HepG2 (cell line): ENCODE measurements around the gene NDUFB10. TPM values are rescaled to one million over a fixed set of nuclear protein-coding genes. Genes with fewer than 3 reads are reported as not detected.

Experiments
- ARID4A ChIP-seq: sonication (generic); formaldehyde crosslinking; IDR thresholded peaks from 2 replicates; pipeline ENCODE4 v1.5.0; 2020; ENCODE audit warnings: mild to moderate bottlenecking, missing genetic modification reagents, borderline replicate concordance
- ASH2L ChIP-seq: fragments of 300-600, 200-600 bp; sonication (generic); IDR thresholded peaks from 2 replicates; pipeline ENCODE4 v1.7.0; 2017; ENCODE audit warnings: low read depth, mild to moderate bottlenecking, moderate library complexity, mixed read lengths, low read length; ENCODE audit not compliant: insufficient read length
- ATF5 ChIP-seq: sonication (generic); formaldehyde crosslinking; IDR thresholded peaks from 2 replicates; pipeline ENCODE4 v1.4.0; 2020; ENCODE audit warnings: mild to moderate bottlenecking, low read depth, missing genetic modification reagents
- CBX2 ChIP-seq, 2 experiments: fragments of 200-600 bp in 1 of 2; sonication (generic); formaldehyde crosslinking in 1 of 2; IDR thresholded peaks; 2 replicates each; pipeline versions ENCODE4 v1.7.0 to v1.8.1; 2018 to 2022; ENCODE audit warnings: low read depth in 2 of 2, low read length in 1 of 2, mild to moderate bottlenecking in 1 of 2, missing genetic modification reagents in 1 of 2
- CCDC6 ChIP-seq: sonication (generic); formaldehyde crosslinking; IDR thresholded peaks from 2 replicates; pipeline ENCODE4 v1.8.1; 2022; ENCODE audit warnings: mild to moderate bottlenecking, missing genetic modification reagents, moderate library complexity
- DMAP1 ChIP-seq: IDR thresholded peaks from 2 replicates; pipeline ENCODE4 v1.6.1; 2016
- DNMT1 ChIP-seq: sonication (generic); formaldehyde crosslinking; IDR thresholded peaks from 2 replicates; pipeline ENCODE4 v1.5.1; 2020; ENCODE audit warnings: mild to moderate bottlenecking, missing genetic modification reagents
- GATAD2A ChIP-seq: IDR thresholded peaks from 2 replicates; pipeline ENCODE4 v1.6.1; 2016
- GPN1 ChIP-seq: sonication (generic); formaldehyde crosslinking; IDR thresholded peaks from 2 replicates; pipeline ENCODE4 v1.5.1; 2020; ENCODE audit warnings: missing genetic modification reagents, borderline replicate concordance
- IRF9 ChIP-seq: sonication (generic); formaldehyde crosslinking; IDR thresholded peaks from 2 replicates; pipeline ENCODE4 v1.8.0; 2022; ENCODE audit warnings: missing genetic modification reagents, mild to moderate bottlenecking, borderline replicate concordance
- KLF12 ChIP-seq: sonication (generic); formaldehyde crosslinking; IDR thresholded peaks from 2 replicates; pipeline ENCODE4 v1.4.0; 2020; ENCODE audit warnings: missing genetic modification reagents, borderline replicate concordance
- POLR2AphosphoS5 ChIP-seq: IDR thresholded peaks from 2 replicates; pipeline ENCODE4 v1.6.1; 2012; ENCODE audit warnings: low read depth, low read length
- RBFOX2 ChIP-seq: fragments of 200-400 bp; formaldehyde crosslinking; IDR thresholded peaks from 2 replicates; pipeline ENCODE4 v1.6.1; 2017; ENCODE audit warnings: low read depth, mild to moderate bottlenecking, low read length
- SRY ChIP-seq: sonication (generic); formaldehyde crosslinking; IDR thresholded peaks from 2 replicates; pipeline ENCODE4 v1.8.0; 2022; ENCODE audit warnings: mild to moderate bottlenecking, missing genetic modification reagents
- ZFP41 ChIP-seq: sonication (generic); formaldehyde crosslinking; IDR thresholded peaks from 2 replicates; pipeline ENCODE4 v1.4.0; 2020; ENCODE audit warnings: mild to moderate bottlenecking, missing genetic modification reagents, borderline replicate concordance
- ZFY ChIP-seq: sonication (generic); formaldehyde crosslinking; IDR thresholded peaks from 2 replicates; pipeline ENCODE4 v1.4.0; 2020; ENCODE audit warnings: missing genetic modification reagents
- ZNF44 ChIP-seq: sonication (generic); formaldehyde crosslinking; IDR thresholded peaks from 2 replicates; pipeline ENCODE4 v1.5.1; 2020; ENCODE audit warnings: mild to moderate bottlenecking, missing genetic modification reagents
- ZNF451 ChIP-seq: sonication (generic); formaldehyde crosslinking; IDR thresholded peaks from 2 replicates; pipeline ENCODE4 v1.5.0; 2020; ENCODE audit warnings: mild to moderate bottlenecking, missing genetic modification reagents
- ZNF598 ChIP-seq: sonication (generic); formaldehyde crosslinking; IDR thresholded peaks from 2 replicates; pipeline ENCODE4 v1.5.1; 2020; ENCODE audit warnings: mild to moderate bottlenecking, missing genetic modification reagents, borderline replicate concordance
- ZNF841 ChIP-seq: sonication (generic); formaldehyde crosslinking; IDR thresholded peaks from 2 replicates; pipeline ENCODE4 v1.8.1; 2023; ENCODE audit warnings: missing genetic modification reagents, borderline replicate concordance
- polyA plus RNA-seq, 8 experiments: library from polyadenylated mRNA; depleted of rRNA in 3 of 8; stranded (reverse) in 7 of 8; unstranded in 1 of 8; fragments of >200 nt; fragmentation: Illumina TruSeq in 4 of 8; extraction: Trizol in 4 of 8; gene quantifications; 2 replicates each; pipeline versions ENCODE4 v1.2.1 to v1.2.3, GENCODE V29; 2011 to 2016; ENCODE audit warnings: low read depth in 4 of 8, missing spikeins in 1 of 8, mixed read lengths in 1 of 8; ENCODE audit not compliant: insufficient read depth in 1 of 8
- total RNA-seq, 5 experiments: library from RNA; depleted of rRNA; stranded (reverse); fragments of >200 nt; fragmentation: Illumina TruSeq; extraction: Trizol; gene quantifications; 2 replicates each; pipeline ENCODE4 v1.2.3, GENCODE V29; 2016; ENCODE audit warnings: low read depth in 1 of 5
- TF ChIP-seq, protein P1 (sequence below), 2 experiments: sonication (generic) in 1 of 2; formaldehyde crosslinking in 1 of 2; IDR thresholded peaks; 2 replicates each; pipeline versions ENCODE4 v1.4.0 to v1.6.1; 2018 to 2020; ENCODE audit warnings: missing genetic modification reagents in 2 of 2, borderline replicate concordance in 1 of 2, low read depth in 1 of 2, mild to moderate bottlenecking in 1 of 2, missing biosample characterization in 1 of 2

Gene NDUFB10
- total and polyA plus RNA-seq, 2 of the 13 experiments (the other 11 are each of a cell fraction or from before 2014, with no cell fraction given) = 68.6 to 157 TPM

GRCh38 chr16:1929578-1930337 lies 29.6 kb upstream of the NDUFB10 start (continued):
- TF ChIP-seq ZNF841 (CRISPR knock-in tag) = no peak
- peak; percentile 26 for TF ChIP-seq ASH2L
- peak; percentile 9; the same call in 1 of the 2 replicates for TF ChIP-seq GATAD2A (CRISPR knock-in tag)
- TF ChIP-seq POLR2AphosphoS5 = peak; percentile 33; the same call in 1 of the 2 replicates
- peak; percentile 61; the same call in 1 of the 2 replicates for TF ChIP-seq DMAP1 (CRISPR knock-in tag)
- no peak for TF ChIP-seq ZNF44 (CRISPR knock-in tag)
- no peak for TF ChIP-seq CBX2 (IDR thresholded peaks at IDR 0.05; ENCODE audit: low read depth, low read length)
- no peak for TF ChIP-seq CBX2 (CRISPR knock-in tag; IDR thresholded peaks at IDR 0.05; ENCODE audit: low read depth)
- peak; percentile 95 for TF ChIP-seq ZNF451
- peak; percentile 83; the same call in 1 of the 2 replicates for TF ChIP-seq KLF12 (CRISPR knock-in tag)
- no peak for TF ChIP-seq ZFP41
- TF ChIP-seq, protein P1, sequence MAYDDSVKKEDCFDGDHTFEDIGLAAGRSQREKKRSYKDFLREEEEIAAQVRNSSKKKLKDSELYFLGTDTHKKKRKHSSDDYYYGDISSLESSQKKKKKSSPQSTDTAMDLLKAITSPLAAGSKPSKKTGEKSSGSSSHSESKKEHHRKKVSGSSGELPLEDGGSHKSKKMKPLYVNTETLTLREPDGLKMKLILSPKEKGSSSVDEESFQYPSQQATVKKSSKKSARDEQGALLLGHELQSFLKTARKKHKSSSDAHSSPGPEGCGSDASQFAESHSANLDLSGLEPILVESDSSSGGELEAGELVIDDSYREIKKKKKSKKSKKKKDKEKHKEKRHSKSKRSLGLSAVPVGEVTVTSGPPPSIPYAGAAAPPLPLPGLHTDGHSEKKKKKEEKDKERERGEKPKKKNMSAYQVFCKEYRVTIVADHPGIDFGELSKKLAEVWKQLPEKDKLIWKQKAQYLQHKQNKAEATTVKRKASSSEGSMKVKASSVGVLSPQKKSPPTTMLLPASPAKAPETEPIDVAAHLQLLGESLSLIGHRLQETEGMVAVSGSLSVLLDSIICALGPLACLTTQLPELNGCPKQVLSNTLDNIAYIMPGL (CRISPR knock-in tag; IDR thresholded peaks at IDR 0.05; ENCODE audit: borderline replicate concordance in 1 of 2, low read depth in 1 of 2) = peak; percentile 90 to 94
- TF ChIP-seq ATF5 (CRISPR knock-in tag) = peak; percentile 90; the same call in 1 of the 2 replicates
- TF ChIP-seq ARID4A (CRISPR knock-in tag) = peak; percentile 58; the same call in 1 of the 2 replicates
- 0 out of 2 replicates have a peak, but pooled peaks have one; percentile 35 for TF ChIP-seq SRY (CRISPR knock-in tag)
- peak; percentile 84; the same call in 1 of the 2 replicates for TF ChIP-seq IRF9 (CRISPR knock-in tag)
- TF ChIP-seq ZFY (CRISPR knock-in tag) = peak; percentile 85
- peak; percentile 92; the same call in 1 of the 2 replicates for TF ChIP-seq DNMT1
- no peak for TF ChIP-seq ZNF598 (CRISPR knock-in tag)
- TF ChIP-seq GPN1 (CRISPR knock-in tag) = no peak; the same call in 1 of the 2 replicates
- peak; percentile 81 for TF ChIP-seq RBFOX2
- TF ChIP-seq CCDC6 (CRISPR knock-in tag) = peak; percentile 51; the same call in 1 of the 2 replicates
